HG03095 (cell line): Measurements from ENCODE around the gene STK39.

Experiments
- ATAC-seq: cut with Tn5 transposase; IDR thresholded peaks from one replicate; pipeline ENCODE4 v1.9.1; 2021; ENCODE audit warnings: moderate library complexity; ENCODE audit not compliant: unreplicated experiment

STK39 gene

GRCh38 chr2:168185583-168186274 lies 61.7 kb downstream of the STK39 start:
- ATAC-seq, result no peak

- ATAC-seq, result no peak
Observed at GRCh38 chr2:168184681-168185513, 62.5 kb downstream of the STK39 start.

GRCh38 chr2:168183308-168183997 lies 63.9 kb downstream of the STK39 start:
- no peak for ATAC-seq

- no peak for ATAC-seq
Observed at GRCh38 chr2:168182550-168183249, 64.7 kb downstream of the STK39 start.

GRCh38 chr2:168181825-168182224 lies 65.6 kb downstream of the STK39 start:
- no peak for ATAC-seq

- ATAC-seq, result no peak
Observed at GRCh38 chr2:168180914-168181313, 66.5 kb downstream of the STK39 start.

GRCh38 chr2:168180483-168180882 lies 66.9 kb downstream of the STK39 start:
- no peak for ATAC-seq

- ATAC-seq, result no peak
Observed at GRCh38 chr2:168179592-168179991, 67.8 kb downstream of the STK39 start.

GRCh38 chr2:168178520-168179324 lies 68.7 kb downstream of the STK39 start:
- no peak for ATAC-seq

- no peak for ATAC-seq
Observed at GRCh38 chr2:168176402-168176801, 71.0 kb downstream of the STK39 start.

- no peak for ATAC-seq
Observed at GRCh38 chr2:168175469-168175868, 71.9 kb downstream of the STK39 start.

GRCh38 chr2:168174756-168175155 lies 72.6 kb downstream of the STK39 start:
- no peak for ATAC-seq

- no peak for ATAC-seq
Observed at GRCh38 chr2:168172071-168172470, 75.3 kb downstream of the STK39 start.

GRCh38 chr2:168171059-168171762 lies 76.2 kb downstream of the STK39 start:
- ATAC-seq, result no peak

- ATAC-seq, result no peak
Observed at GRCh38 chr2:168169097-168169745, 78.2 kb downstream of the STK39 start.

- ATAC-seq, result no peak
Observed at GRCh38 chr2:168167511-168168263, 79.7 kb downstream of the STK39 start.

GRCh38 chr2:168166902-168167510 lies 80.4 kb downstream of the STK39 start:
- no peak for ATAC-seq
